A673 (cell line): Measurements from ENCODE around the gene SLC25A23.

Experiments used
- CTCF ChIP-seq: fragments of 300-800, 200-600 bp; sonication (generic); conservative IDR thresholded peaks from 2 replicates; pipeline ENCODE4 v1.5.1; 2017; ENCODE audit warnings: low read depth, mild to moderate bottlenecking, antibody characterized with exemption, low read length, moderate library complexity, mixed read lengths
- EZH2 ChIP-seq: fragments of 200-600 bp; sonication (generic); IDR thresholded peaks from 2 replicates; pipeline ENCODE4 v1.6.1; 2017; ENCODE audit warnings: borderline replicate concordance, low read depth, mild to moderate bottlenecking, mixed read lengths, antibody characterized with exemption, low read length; ENCODE audit not compliant: poor library complexity, severe bottlenecking

- TF ChIP-seq CTCF (no peak), EZH2 (no peak)
Observed at GRCh38 chr19:6433165-6433564, 26.4 kb downstream of the SLC25A23 start.
